WI38 (cell line): Measurements from ENCODE around the gene UBAP2.

ENCODE experiments used
- H3K4me3 ChIP-seq: 2 replicates; pipeline ENCODE4 v1.5.1; 2011; ENCODE audit warnings: low read depth, mild to moderate bottlenecking, control low read depth, low read length
- CTCF ChIP-seq: IDR thresholded peaks from 2 replicates; pipeline ENCODE4 v1.5.1; 2012; ENCODE audit warnings: low read depth, mild to moderate bottlenecking, control low read depth, low read length

Gene UBAP2

GRCh38 chr9:33927694-33928093 is 121.0 kb downstream of the UBAP2 start:
- H3K4me3 ChIP-seq: no peak overlapping the region
- no peak for TF ChIP-seq CTCF

- no peak for TF ChIP-seq CTCF
- H3K4me3 ChIP-seq: no peak overlapping the region
These were observed 121.8 kb downstream of the UBAP2 start for GRCh38 chr9:33926746-33927485.

GRCh38 chr9:33924978-33925797 is 123.5 kb downstream of the UBAP2 start:
- H3K4me3 ChIP-seq: no peak overlapping the region
- TF ChIP-seq CTCF: peak; percentile 84

- H3K4me3 ChIP-seq: no peak overlapping the region
- no peak for TF ChIP-seq CTCF
These were observed 124.5 kb downstream of the UBAP2 start for GRCh38 chr9:33923998-33924701.

- TF ChIP-seq CTCF: no peak
These were observed 125.6 kb downstream of the UBAP2 start for GRCh38 chr9:33923079-33923478.

GRCh38 chr9:33921967-33922895 is 126.5 kb downstream of the UBAP2 start:
- H3K4me3 ChIP-seq: no peak overlapping the region
- TF ChIP-seq CTCF: peak; percentile 82

More at GRCh38 chr9:33923079-33923478, 125.6 kb downstream of the UBAP2 start:
- H3K4me3 ChIP-seq: no peak overlapping the region
